Endothelial cell of umbilical vein (primary cell): ENCODE data around the gene CMA1. TPM values are rescaled to one million over a fixed set of nuclear protein-coding genes. Genes with fewer than 3 reads are reported as not detected.
"Not testable (repeated sequence)": the region's sequence is repeated elsewhere in the genome, so short reads cannot be mapped to it uniquely, and the experiment has no call there.

Experiments used
- BruUV-seq: library from RNA; stranded (reverse); fragments of 400-500 nt; replicated peaks from 2 replicates; lab custom pipeline; 2021; lab: Mats Ljungman, UMichigan
- CTCF ChIA-PET: fragments of 300-600, 350-600 bp; sonication (Branson Sonifier 250); formaldehyde crosslinking; loops from one replicate; lab custom pipeline; 2021; ENCODE audit warnings: antibody characterized with exemption, inconsistent platforms; lab: Charles Lee
- POLR2A ChIA-PET: fragments of 300-600, 350-600 bp; sonication (Branson Sonifier 250); formaldehyde crosslinking; loops from one replicate; lab custom pipeline; 2021; ENCODE audit warnings: antibody characterized with exemption, inconsistent platforms; lab: Charles Lee
- DNase-seq: peaks from one replicate; pipeline ENCODE4 v3.0.0-alpha.2; 2011; ENCODE audit warnings: low read depth, low spot score
- FAIRE-seq: peaks from 2 replicates; lab custom pipeline; 2011; peaks lifted over from hg19 to GRCh38; lab: Jason Lieb, UNC
- H2AFZ ChIP-seq: 2 replicates; pipeline ENCODE4 v1.6.0; 2012; ENCODE audit warnings: low read depth, low read length, control low read depth, inconsistent platforms
- H3K27ac ChIP-seq: 2 replicates; pipeline ENCODE4 v1.5.1; 2011; ENCODE audit warnings: low read depth, mild to moderate bottlenecking, control low read depth, low read length, moderate library complexity; ENCODE audit not compliant: insufficient read depth
- H3K27me3 ChIP-seq, 2 experiments: 2 replicates each; pipeline versions ENCODE4 v1.6.0 to v1.6.1; 2011; ENCODE audit warnings: low read length in 2 of 2, mixed read lengths in 1 of 2; ENCODE audit not compliant: control insufficient read depth in 2 of 2, insufficient read depth in 2 of 2
- H3K36me3 ChIP-seq, 2 experiments: 2 replicates in 1 of 2; 3 replicates in 1 of 2; pipeline ENCODE4 v1.5.1; 2011; ENCODE audit warnings: low read length in 2 of 2, mild to moderate bottlenecking in 1 of 2, moderate library complexity in 1 of 2; ENCODE audit not compliant: control insufficient read depth in 2 of 2, insufficient read depth in 2 of 2; ENCODE audit errors: extremely low read depth in 1 of 2
- H3K4me1 ChIP-seq: 3 replicates; pipeline ENCODE4 v1.5.1; 2011; ENCODE audit warnings: mild to moderate bottlenecking, low read length; ENCODE audit not compliant: control insufficient read depth, insufficient read depth; ENCODE audit errors: extremely low read depth
- H3K4me2 ChIP-seq: 2 replicates; pipeline ENCODE4 v1.6.1; 2011; ENCODE audit warnings: low read length, control low read depth, mixed read lengths; ENCODE audit not compliant: insufficient read depth
- H3K4me3 ChIP-seq, 3 experiments: fragments of 200-600 bp in 1 of 3; sonication (generic), shearing (Covaris generic) in 1 of 3; replicated peaks in 1 of 3; 2 replicates each; pipeline ENCODE4 v1.5.1; 2011 to 2016; ENCODE audit warnings: control low read depth in 3 of 3, low read length in 3 of 3, mild to moderate bottlenecking in 2 of 3, inconsistent platforms in 1 of 3, low read depth in 1 of 3, moderate library complexity in 1 of 3; ENCODE audit not compliant: insufficient read depth in 1 of 3
- H3K79me2 ChIP-seq: 2 replicates; pipeline ENCODE4 v1.6.0; 2012; ENCODE audit warnings: low read length, inconsistent platforms; ENCODE audit not compliant: control insufficient read depth, insufficient read depth
- H3K9ac ChIP-seq: replicated peaks from 2 replicates; pipeline ENCODE3; 2011; ENCODE audit warnings: low read length, control low read depth; ENCODE audit not compliant: insufficient read depth; ENCODE audit errors: extremely low read depth
- H3K9me1 ChIP-seq: replicated peaks from 3 replicates; pipeline ENCODE4 v1.6.0; 2011; ENCODE audit warnings: mild to moderate bottlenecking, low read length; ENCODE audit not compliant: control insufficient read depth, insufficient read depth; ENCODE audit errors: extremely low read depth
- H3K9me3 ChIP-seq: replicated peaks from 2 replicates; pipeline ENCODE4 v1.5.1; 2012; ENCODE audit warnings: low read length, inconsistent platforms; ENCODE audit not compliant: control insufficient read depth, insufficient read depth
- H4K20me1 ChIP-seq: replicated peaks from 2 replicates; pipeline ENCODE3; 2011; ENCODE audit warnings: mild to moderate bottlenecking, low read length; ENCODE audit not compliant: control insufficient read depth, insufficient read depth; ENCODE audit errors: extremely low read depth
- CTCF ChIP-seq, 2 donors: IDR thresholded peaks; 1 replicate in 1 of 2; 2 replicates in 1 of 2; pipeline ENCODE4 v1.5.1; 2011; ENCODE audit warnings: low read length in 2 of 2, mild to moderate bottlenecking in 2 of 2, moderate library complexity in 2 of 2, control low read depth in 1 of 2, inconsistent platforms in 1 of 2, low read depth in 1 of 2; ENCODE audit not compliant: insufficient read depth in 1 of 2; ENCODE audit errors: extremely low read depth in 1 of 2
- EZH2 ChIP-seq: IDR thresholded peaks from 2 replicates; pipeline ENCODE4 v1.6.1; 2012; ENCODE audit warnings: borderline replicate concordance, low read depth, mild to moderate bottlenecking, moderate library complexity, low read length, inconsistent platforms; ENCODE audit not compliant: severe bottlenecking
- FOS ChIP-seq: IDR thresholded peaks from 2 replicates; pipeline ENCODE4 v1.6.1; 2011; ENCODE audit warnings: mild to moderate bottlenecking, low read length, moderate library complexity, borderline replicate concordance; ENCODE audit not compliant: insufficient read depth
- GATA2 ChIP-seq: IDR thresholded peaks from 2 replicates; pipeline ENCODE4 v1.7.0; 2011; ENCODE audit warnings: low read depth, mild to moderate bottlenecking, moderate library complexity, mixed read lengths, low read length; ENCODE audit not compliant: insufficient read length, insufficient read depth
- JUN ChIP-seq: IDR thresholded peaks from 2 replicates; pipeline ENCODE4 v1.6.1; 2011; ENCODE audit warnings: borderline replicate concordance, low read depth; ENCODE audit not compliant: insufficient read length, insufficient read depth
- MAX ChIP-seq: IDR thresholded peaks from 2 replicates; pipeline ENCODE4 v1.6.1; 2011; ENCODE audit not compliant: insufficient read depth, insufficient read length
- MYC ChIP-seq: IDR thresholded peaks from one replicate; pipeline ENCODE4 v1.6.1; 2011; ENCODE audit warnings: mild to moderate bottlenecking, low read depth, low read length
- POLR2A ChIP-seq: IDR thresholded peaks from 2 replicates; pipeline ENCODE4 v1.6.1; 2012; ENCODE audit warnings: low read depth, mild to moderate bottlenecking, control low read depth, low read length
- POLR2AphosphoS5 ChIP-seq: IDR thresholded peaks from 2 replicates; pipeline ENCODE4 v1.6.1; 2012; ENCODE audit warnings: low read depth, mild to moderate bottlenecking, control low read depth, low read length, moderate library complexity; ENCODE audit not compliant: insufficient read depth
- dilution Hi-C: fragments of 300-500 bp; cut with MboI; formaldehyde crosslinking; loops from one replicate; pipeline ENCODE4 v1.15.0; 2019; ENCODE audit warnings: low sequenced_read_pairs; ENCODE audit not compliant: extremely low pct_ligation_motif_present
- intact Hi-C: fragments of 100-400 bp; cut with micrococcal nuclease; formaldehyde crosslinking; loops from one replicate; pipeline ENCODE4 v1.10.0; 2022
- polyA plus RNA-seq, 4 experiments: library from polyadenylated mRNA; depleted of rRNA in 3 of 4; stranded (reverse) in 3 of 4; unstranded in 1 of 4; fragments of >200 nt; gene quantifications; 2 replicates each; pipeline versions ENCODE4 v1.2.1 to v1.2.3, GENCODE V29; 2011 to 2012; ENCODE audit warnings: missing spikeins in 1 of 4
- total RNA-seq: library from RNA; stranded (reverse); gene quantifications from 2 replicates; pipeline ENCODE4 v1.2.3, GENCODE V29; 2021

Gene CMA1
- total and polyA plus RNA-seq, 2 donors (not counting 3 experiments of a cell fraction or from before 2014, with no cell fraction given), result not detected

DNA sequence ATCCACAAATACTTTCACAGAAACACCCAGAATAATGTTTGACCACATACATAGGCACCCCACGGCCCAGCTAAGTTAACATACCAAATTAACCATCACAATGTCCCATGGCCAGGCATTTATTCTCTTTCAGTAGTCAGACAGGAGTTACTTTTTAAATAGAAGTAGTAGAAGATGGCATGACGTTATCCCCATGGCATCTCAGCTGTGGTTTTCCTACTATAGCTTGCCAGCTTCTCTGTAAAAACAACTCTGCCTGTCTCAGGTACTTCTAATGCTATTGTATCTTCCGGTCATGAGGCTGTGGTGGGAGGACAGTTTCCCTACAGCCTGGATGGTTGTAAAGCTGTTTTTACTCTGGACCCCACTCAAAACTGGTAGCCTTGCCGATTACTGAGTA is 48.7 kb upstream of the CMA1 start:
- intact Hi-C loops, result no loop called here
- FAIRE-seq (no peak), DNase-seq (no peak)
- Histone ChIP-seq H3K9me1 (no peaks in the 10 kb centered on the region), H4K20me1 (no peaks in the 10 kb centered on the region), H3K27ac (no peak overlapping the region), H3K27me3 (no peaks in the 10 kb centered on the region), H2AFZ (no peak overlapping the region), H3K4me1 (no peaks in the 10 kb centered on the region), H3K36me3 (no peaks in the 10 kb centered on the region), H3K79me2 (no peaks in the 10 kb centered on the region), H3K4me3 (no peak overlapping the region), H3K9me3 (no peaks in the 10 kb centered on the region), H3K9ac (no peak overlapping the region), H3K4me2 (no peak overlapping the region)
- ChIA-PET POLR2A (no interaction called here), CTCF (interaction anchor here (0.7 kb wide), 1 partner anchor 10 kb away, joined by 3 read pairs; no protein-coding TSS in a partner anchor)
- dilution Hi-C loops, result no loop called here
- no peak for TF ChIP-seq POLR2A
- TF ChIP-seq MAX, result no peak
- TF ChIP-seq POLR2AphosphoS5, result no peak
- TF ChIP-seq FOS, result no peak
- no peak for TF ChIP-seq EZH2
- no peak for TF ChIP-seq JUN
- no peak for TF ChIP-seq MYC
- TF ChIP-seq CTCF (IDR thresholded peaks at IDR 0.05; ENCODE audit: extremely low read depth in 1 of 2, insufficient read depth in 1 of 2, low read depth in 1 of 2, low read length in 2 of 2), result no peak
- no peak for TF ChIP-seq GATA2
- no TSS peak for BruUV-seq

DNA sequence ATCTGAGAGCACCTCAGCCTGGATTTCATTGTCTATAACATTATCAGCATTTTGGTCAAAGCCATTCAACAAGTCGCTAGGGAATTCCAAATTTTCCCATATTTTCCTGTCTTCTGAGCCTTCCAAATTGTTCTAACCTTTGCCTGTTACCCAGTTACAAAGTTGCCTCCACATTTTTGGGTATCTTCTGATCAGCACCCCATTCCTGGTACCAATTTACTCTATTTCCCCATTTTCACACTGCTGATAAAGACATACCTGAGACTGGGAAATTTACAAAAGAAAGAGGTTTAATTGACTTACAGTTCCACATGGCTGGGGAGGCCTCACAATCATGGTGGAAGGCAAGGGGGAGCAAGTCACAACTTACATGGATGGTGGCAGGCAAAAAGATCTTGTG is 41.0 kb upstream of the CMA1 start:
- H3K36me3 ChIP-seq, intact Hi-C loops, H3K4me2 ChIP-seq, CTCF ChIA-PET, BruUV-seq, POLR2A ChIA-PET, H3K27me3 ChIP-seq, H3K9me1 ChIP-seq, H2AFZ ChIP-seq, H3K4me3 ChIP-seq, H3K27ac ChIP-seq, H3K9ac ChIP-seq, dilution Hi-C loops, FAIRE-seq, H3K79me2 ChIP-seq, H3K4me1 ChIP-seq, H4K20me1 ChIP-seq, H3K9me3 ChIP-seq, DNase-seq: not testable (repeated sequence)
